ENCODE results near the gene CACNA1D.

CACNA1D gene

GRCh38 chr3:53721187-53722119, 227.0 kb downstream of the CACNA1D start:
- no peak for DNase-seq

- no peak for DNase-seq
Measured at GRCh38 chr3:53724566-53724965, 230.2 kb downstream of the CACNA1D start.

DNA sequence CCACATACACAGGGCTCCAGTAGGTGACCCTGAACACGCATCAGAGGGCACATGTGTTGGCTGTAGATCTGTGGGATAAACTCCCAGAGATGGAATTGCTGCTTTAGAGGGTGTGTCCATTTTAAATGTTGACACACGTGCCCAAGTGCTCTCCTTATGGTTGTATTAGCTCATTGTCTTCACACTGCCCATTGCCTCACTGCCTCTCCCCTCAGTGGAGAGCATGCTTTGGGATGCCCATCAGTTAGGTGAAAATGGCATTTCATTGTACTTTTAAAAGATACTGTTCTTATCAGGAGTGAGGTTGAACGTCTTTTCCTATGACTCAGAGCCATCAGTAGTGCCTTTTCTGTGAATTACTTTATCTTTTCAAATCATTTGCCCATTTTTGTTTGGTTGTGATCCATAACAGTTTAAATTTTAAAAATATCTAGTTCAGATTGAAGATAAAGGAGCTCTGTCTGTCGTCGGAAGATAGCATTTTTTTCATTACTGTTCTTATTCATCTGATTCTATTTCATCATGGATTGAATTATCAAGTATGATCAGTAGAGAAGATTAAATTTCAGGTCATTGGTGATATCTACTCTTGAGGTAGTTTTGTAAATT, 231.1 kb downstream of the CACNA1D start:
- peak; percentile 9 for DNase-seq

DNA sequence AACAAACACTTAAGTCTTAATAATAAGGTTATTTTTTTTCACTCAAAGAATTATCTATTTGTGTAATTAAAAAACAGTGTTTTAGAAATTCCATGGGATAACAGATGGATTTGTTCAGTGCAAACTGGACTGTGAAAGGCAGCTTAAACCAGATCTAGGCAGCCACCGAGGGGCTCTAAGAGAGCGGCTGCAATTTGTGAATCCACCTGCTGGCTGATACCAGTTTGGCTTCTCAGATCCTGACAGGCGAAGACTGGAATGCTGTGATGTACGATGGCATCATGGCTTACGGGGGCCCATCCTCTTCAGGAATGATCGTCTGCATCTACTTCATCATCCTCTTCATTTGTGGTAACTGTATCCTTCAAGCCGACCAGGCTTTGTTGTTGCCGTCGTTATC, 232.2 kb downstream of the CACNA1D start:
- DNase-seq: no peak

GRCh38 chr3:53728606-53729005, 234.2 kb downstream of the CACNA1D start:
- DNase-seq: no peak

- DNase-seq: no peak
Measured at GRCh38 chr3:53729159-53729558, 234.7 kb downstream of the CACNA1D start.

DNA sequence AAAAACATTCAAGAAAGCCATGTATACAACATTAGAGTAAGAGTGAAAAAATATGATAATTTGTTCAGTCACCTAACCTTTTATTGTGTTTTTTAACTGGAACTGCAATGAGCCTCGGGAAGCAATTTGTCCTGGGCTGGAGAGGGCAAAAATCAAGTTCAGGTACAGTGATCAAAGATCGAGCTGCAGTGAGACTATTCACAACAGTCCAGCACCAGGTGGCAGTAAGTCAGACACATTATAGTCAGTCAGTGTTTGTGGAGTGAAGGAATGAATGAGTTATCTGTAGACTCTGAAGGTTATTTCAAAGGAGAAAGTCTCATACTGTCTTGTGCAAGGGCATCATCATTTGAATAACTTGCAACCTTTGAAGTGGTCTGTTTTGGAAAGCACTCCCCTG, 235.2 kb downstream of the CACNA1D start:
- no peak for DNase-seq

DNA sequence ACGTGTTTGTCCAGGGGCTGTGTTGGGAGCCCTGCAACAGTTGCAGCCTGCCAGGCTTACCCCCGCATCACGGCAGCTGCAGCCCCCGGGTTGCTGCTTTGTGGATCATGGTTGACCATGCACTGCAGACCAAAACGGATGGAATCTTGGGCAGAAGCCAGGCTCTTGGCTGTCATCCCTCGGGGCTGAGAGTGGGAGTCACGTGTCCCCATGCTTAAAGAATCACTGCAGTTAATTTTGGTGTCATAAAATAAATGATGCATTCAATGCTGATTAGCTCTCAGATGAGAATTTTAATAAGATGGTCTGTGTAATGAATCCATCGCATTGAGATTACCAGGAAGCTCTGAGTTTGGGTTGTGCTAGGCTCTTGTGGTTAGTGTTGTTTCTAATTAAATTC, 236.2 kb downstream of the CACNA1D start:
- DNase-seq: peak; percentile 80

DNA sequence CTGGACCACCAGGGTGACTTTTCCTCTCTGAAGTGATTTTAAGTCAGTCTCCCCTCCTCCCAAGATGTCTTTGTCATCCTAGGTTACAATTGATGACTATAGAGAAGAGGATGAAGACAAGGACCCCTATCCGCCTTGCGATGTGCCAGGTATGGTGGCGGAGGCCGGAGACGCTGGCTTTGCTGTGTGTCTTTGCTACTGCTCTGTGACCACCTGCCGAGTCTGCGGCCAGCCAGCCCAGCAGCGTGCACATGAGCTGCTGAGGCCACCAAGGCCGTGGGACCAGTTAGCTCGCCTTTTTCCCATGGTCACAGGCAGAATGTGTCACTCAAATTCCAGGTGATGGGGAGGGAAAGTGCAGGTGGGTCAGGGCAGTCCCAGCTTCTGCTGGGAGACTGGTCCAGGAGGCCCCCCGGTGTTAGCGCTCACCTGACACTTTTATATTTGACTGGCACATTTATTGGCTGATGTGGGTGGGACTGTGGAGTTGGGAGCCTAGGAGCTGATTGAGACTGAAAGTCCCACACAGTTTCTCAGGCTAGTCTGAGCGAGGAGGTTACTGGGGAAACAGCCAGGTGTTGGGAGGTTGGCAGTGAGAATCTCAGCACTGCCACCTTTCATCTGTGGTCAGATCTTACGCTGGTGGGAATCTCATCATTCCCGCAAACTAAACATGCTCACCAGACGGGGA, 237.7 kb downstream of the CACNA1D start:
- DNase-seq: no peak

DNA sequence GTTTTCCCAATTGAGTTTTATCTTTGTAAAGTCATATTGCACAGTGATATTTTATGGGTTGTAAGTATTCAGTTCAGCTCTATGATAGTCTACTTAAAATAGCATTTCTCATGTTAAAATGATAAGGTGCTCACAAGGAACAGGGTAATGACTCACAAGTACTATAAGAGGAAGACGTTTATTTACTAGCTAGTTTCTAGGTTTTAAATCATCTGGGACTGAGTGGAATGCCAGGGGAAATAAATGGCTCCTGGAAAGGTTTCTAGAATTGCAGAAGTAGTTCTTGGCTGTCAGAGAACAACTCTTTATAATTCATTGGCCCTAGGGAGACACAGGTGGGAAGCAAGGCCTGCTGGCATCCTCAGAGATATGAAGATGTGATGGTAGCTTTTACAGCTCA, 239.0 kb downstream of the CACNA1D start:
- no peak for DNase-seq

DNA sequence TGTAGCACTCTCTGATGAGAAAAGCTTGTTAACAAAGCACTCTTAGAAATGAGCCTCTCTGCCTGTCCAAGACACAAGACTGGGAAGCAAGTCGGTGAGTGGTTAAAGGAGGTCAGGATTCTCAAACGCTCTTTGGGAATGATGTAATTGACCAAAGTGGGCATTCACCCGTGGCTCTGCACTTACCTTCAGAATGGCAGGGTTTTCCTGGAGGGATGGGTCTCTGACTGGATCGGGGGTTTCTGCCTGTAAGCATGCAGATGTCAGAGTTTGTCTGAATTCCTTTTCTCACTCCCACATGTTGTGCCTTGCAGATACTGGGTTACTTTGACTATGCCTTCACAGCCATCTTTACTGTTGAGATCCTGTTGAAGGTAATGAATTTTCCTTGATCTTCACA, 245.6 kb downstream of the CACNA1D start:
- no peak for DNase-seq

GRCh38 chr3:53740956-53741355, 246.5 kb downstream of the CACNA1D start:
- no peak for DNase-seq

- DNase-seq: peak; percentile 81
Measured at GRCh38 chr3:53744351-53744750, 249.9 kb downstream of the CACNA1D start.

DNA sequence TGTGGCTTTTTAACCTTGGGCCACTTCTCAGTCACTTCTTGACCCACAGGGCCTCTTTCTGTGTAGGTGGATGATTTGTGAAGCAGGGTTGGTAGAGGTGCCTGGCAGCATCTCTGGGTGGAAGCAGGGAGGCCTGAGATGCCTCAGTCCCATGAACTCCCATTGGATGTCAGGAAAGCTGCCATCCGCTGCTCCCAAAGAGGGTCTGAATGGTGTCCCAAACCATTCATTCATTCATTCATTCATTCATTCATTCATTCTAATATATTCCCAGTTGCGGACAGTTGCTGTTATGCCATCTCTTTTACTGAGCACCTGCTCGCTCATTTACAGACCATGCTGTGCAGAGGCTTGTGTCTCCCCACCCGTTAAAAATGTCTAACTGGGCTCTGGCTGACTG, 253.1 kb downstream of the CACNA1D start:
- DNase-seq: no peak

GRCh38 chr3:53748512-53749271, 254.3 kb downstream of the CACNA1D start:
- DNase-seq: no peak

- no peak for DNase-seq
Measured at GRCh38 chr3:53749448-53749847, 255.0 kb downstream of the CACNA1D start.

DNA sequence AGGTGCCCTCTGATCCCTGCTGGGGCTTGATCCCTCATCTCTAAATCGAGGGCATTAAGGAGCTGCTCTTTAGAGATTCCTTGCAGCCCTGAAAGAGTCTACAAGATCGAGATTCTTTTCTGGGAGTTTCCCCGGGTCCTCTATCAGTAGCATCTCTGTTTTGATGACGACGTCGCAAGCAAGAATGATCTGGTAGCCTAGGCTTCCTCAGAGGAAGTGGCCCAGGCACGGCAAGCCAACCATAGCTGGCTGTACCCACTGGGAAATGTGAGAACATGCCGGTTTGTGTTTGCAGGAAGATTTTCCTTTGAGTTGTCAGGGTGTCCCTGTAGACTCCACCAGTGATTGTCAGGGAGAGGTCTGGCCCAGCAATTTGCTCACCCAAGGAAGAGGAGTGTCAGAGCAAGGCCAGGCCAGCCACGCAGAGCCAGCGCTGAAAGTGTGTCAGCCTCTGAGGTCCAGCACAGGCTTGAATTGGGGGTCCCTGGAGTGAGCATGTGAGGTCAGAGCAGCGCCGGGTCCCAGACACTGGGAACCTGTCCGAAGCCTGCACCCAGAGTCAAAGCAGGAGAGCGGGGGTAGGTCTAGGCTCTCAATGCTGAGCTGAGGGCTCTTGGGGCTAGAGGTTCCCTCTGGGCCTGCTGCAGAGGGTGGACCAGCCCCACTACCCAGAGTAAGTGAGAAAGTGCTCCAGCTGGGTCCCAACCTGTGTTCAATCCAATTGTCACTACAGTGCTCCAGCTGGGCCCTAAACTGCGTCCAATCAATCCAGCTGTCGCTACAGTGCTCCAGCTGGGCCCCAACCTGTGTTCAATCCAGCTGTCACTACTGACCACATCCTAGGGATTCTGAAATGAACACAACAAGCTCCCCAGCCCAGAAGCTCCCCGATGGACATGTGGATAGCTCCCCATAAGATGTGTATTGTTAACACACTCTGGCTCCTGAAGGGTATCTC, 256.1 kb downstream of the CACNA1D start:
- no peak for DNase-seq

DNA sequence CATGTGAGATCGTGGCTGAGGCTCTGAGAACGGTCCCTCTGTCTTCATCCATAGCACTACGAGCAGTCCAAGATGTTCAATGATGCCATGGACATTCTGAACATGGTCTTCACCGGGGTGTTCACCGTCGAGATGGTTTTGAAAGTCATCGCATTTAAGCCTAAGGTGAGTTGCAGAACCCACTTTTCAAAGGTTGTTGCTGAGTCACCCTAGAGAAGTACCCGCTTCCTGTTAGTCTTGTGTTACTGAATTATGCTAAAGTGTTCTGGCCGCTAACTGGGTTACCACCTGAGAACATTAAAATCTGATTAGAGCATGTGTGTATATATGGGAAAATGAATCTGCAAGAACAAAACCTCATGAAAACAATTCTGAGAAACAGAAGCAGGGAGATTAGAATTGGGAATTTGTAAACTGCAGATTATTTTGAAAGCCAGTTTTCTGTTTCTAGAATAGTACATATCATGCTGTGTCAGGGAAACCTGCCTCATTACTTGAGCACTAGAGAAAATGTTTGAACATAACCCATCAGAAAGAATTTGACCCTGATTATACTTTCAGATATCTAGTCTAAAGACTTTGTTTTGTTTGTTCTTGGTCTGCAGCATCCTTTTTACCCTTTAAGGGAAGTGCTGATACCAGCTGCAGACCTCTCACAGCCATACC, 259.2 kb downstream of the CACNA1D start:
- DNase-seq: no peak

DNA sequence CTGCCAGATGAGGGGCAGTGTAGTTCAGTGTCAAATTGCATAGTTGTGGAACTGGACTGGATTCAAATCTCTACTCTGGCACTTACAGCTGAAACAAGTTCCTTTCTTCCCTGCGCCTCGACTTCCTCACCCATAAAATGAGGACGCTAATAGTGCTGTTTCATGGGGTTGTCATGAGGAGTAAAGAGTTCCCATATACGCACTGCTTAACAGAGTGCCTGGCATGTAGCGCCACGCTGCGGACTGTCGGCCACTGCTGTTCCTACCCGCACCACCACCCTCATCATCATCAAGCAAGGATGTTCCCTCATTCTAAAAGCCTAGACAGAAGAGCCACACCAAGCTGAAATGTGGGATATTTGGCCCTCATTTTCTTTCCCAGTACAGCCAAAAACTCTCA, 259.9 kb downstream of the CACNA1D start:
- DNase-seq: no peak

DNA sequence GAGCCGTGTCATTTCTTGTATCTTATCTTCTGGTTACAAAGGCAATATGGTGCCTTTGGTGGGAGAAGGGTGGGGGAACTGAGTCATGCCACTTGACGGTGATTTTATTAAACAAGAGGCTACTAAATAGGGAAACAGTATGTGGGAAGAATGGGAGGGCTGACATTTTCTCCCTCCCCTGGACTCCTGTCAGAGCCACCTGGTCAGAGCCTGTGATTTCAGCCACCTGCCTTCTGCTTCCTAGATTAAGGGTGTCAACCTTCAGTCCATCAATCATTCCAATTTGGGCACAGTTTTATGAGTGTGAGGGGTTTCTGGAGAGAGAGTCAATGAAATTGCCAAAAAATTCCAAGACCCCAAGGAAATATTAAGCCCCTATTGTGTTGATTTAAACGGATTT, 264.4 kb downstream of the CACNA1D start:
- no peak for DNase-seq

GRCh38 chr3:53763353-53763752, 268.9 kb downstream of the CACNA1D start:
- no peak for DNase-seq

Data from NCI-H69 (cell line).